Adrenal gland (tissue), 12 donors: ENCODE measurements around the gene SUSD1. TPM values are rescaled to one million over a fixed set of nuclear protein-coding genes. Genes with fewer than 3 reads are reported as not detected.

Experiments
- DNase-seq, 7 donors: peaks; one replicate each; pipeline ENCODE4 v3.0.0-alpha.2; 2019 to 2020
- H3K27ac ChIP-seq, 5 donors: fragments of 200-600 bp; sonication (generic) in 4 of 5; 1 replicate in 3 of 5; 2 replicates in 2 of 5; pipeline versions ENCODE4 v1.5.1 to v1.8.0; 2016 to 2020; ENCODE audit warnings: mild to moderate bottlenecking in 1 of 5
- H3K27me3 ChIP-seq: fragments of 200-600 bp; 2 replicates; pipeline ENCODE4 v1.8.0; 2021
- H3K36me3 ChIP-seq, 2 donors: fragments of 200-600 bp; replicated peaks in 1 of 2; 1 replicate in 1 of 2; 2 replicates in 1 of 2; pipeline versions ENCODE4 v1.5.1 to v1.8.0; 2018 to 2022
- H3K4me1 ChIP-seq, 2 donors: fragments of 200-600 bp; replicated peaks in 1 of 2; 1 replicate in 1 of 2; 2 replicates in 1 of 2; pipeline versions ENCODE4 v1.5.1 to v1.8.0; 2018 to 2021
- H3K4me3 ChIP-seq, 4 donors: fragments of 200-600 bp; sonication (generic) in 3 of 4; one replicate each; pipeline ENCODE4 v1.5.1; 2016 to 2018
- H3K9me3 ChIP-seq, 3 donors: fragments of 200-600 bp; sonication (generic) in 1 of 3; replicated peaks in 1 of 3; 1 replicate in 2 of 3; 2 replicates in 1 of 3; pipeline versions ENCODE4 v1.5.1 to v1.8.0; 2016 to 2021
- POLR2A ChIP-seq, 2 donors: fragments of 450-650 bp; IDR thresholded peaks; one replicate each; pipeline ENCODE4 v1.6.1; 2017; ENCODE audit warnings: antibody characterized with exemption in 2 of 2, mild to moderate bottlenecking in 2 of 2, moderate library complexity in 1 of 2
- WGBS, 4 donors: extraction: QIAGEN DNeasy Blood & Tissue Kit in 2 of 4; methylation state at CpG; one replicate each; pipeline versions ENCODE4 v1.1.5 to v1.1.7; 2013 to 2017; 5-methylcytosine and 5-hydroxymethylcytosine counted together
- intact Hi-C, 2 donors: fragments of 100-400 bp; cut with DNase I; formaldehyde crosslinking; loops; one replicate each; pipeline versions ENCODE4 v1.14.1 to v1.15.0; 2022 to 2023
- polyA plus RNA-seq, 3 donors: library from polyadenylated mRNA; stranded (reverse); fragments of 200-250 nt in 2 of 3; fragments of 350-450 nt in 1 of 3; fragmentation: Illumina TruSeq in 1 of 3; extraction: RNeasy Lipid Tissue Mini Kit (QIAGEN cat#74804) in 1 of 3; gene quantifications; one replicate each; pipeline ENCODE4 v1.2.3, GENCODE V29; 2013 to 2014
- total RNA-seq, 9 donors: library from RNA; depleted of rRNA in 4 of 9; stranded (reverse); fragments of >200 nt in 4 of 9; fragments of 120-200 nt in 1 of 9; fragmentation: NEBNext Ultra II Directional in 1 of 9; extraction: Animal tissue kit (Norgen Biotek cat#: 25700) in 1 of 9; gene quantifications; one replicate each; pipeline versions ENCODE4 v1.1.0 to v1.2.4, GENCODE V29; 2013 to 2023
- TF ChIP-seq, protein P1 (sequence below), 6 experiments: fragments of 450-650 bp in 4 of 6; fragments of 200-600 bp in 2 of 6; sonication (generic) in 1 of 6; IDR thresholded peaks; 1 replicate in 5 of 6; 2 replicates in 1 of 6; pipeline versions ENCODE4 v1.5.1 to v1.8.0; 2016 to 2021; ENCODE audit warnings: antibody characterized with exemption in 6 of 6, mild to moderate bottlenecking in 2 of 6, moderate library complexity in 1 of 6
- donor health status: healthy with polysubstance abuse.
- donor health status: Bipolar disorder and iron deficiency.
- donor health status: DM: yes; HTN: yes; CAD: no.
- donor health status: DM: no; HTN: no; CAD: no.
- donor health status: DM: no; HTN: no; CAD: no.
- donor health status: DM: yes; HTN: yes; CAD: no.

Gene SUSD1
- total and polyA plus RNA-seq, 12 donors: 4.7 to 37.0 (median 20.8) TPM

DNA sequence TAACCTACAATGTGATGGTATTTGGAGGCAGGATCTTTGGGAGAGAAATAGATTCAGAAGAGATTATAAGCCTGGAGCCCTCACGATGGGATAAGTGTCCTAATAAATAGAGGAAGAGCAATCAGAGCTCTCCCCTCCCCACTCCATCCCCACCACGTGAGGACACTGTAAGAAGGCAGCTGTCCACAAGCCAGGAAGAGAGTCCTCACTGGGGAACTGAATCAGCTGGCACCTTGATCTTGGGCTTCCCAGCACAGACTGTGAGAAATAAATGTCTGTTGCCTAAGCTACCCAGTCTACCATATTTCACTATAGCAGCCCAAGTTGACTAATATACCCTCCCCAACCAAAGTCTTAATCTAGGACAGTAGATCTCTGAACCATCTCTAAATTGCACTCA is 118.1 kb downstream of the SUSD1 start:
- DNase-seq: peak in 2 of 7 donors; percentile 35 to 45
- H3K9me3 ChIP-seq: no peaks in the 10 kb centered on the region
- 75 to 80% (median 79%) methylated on average over 2 of the region's 2 CpGs for WGBS, 4 donors
- no peaks in the 10 kb centered on the region for H3K36me3 ChIP-seq
- H3K27ac ChIP-seq: no peak overlapping the region
- no peak overlapping the region for H3K4me3 ChIP-seq
- intact Hi-C loops: no loop called here
- TF ChIP-seq, protein P1, sequence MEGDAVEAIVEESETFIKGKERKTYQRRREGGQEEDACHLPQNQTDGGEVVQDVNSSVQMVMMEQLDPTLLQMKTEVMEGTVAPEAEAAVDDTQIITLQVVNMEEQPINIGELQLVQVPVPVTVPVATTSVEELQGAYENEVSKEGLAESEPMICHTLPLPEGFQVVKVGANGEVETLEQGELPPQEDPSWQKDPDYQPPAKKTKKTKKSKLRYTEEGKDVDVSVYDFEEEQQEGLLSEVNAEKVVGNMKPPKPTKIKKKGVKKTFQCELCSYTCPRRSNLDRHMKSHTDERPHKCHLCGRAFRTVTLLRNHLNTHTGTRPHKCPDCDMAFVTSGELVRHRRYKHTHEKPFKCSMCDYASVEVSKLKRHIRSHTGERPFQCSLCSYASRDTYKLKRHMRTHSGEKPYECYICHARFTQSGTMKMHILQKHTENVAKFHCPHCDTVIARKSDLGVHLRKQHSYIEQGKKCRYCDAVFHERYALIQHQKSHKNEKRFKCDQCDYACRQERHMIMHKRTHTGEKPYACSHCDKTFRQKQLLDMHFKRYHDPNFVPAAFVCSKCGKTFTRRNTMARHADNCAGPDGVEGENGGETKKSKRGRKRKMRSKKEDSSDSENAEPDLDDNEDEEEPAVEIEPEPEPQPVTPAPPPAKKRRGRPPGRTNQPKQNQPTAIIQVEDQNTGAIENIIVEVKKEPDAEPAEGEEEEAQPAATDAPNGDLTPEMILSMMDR (IDR thresholded peaks at IDR 0.05): no peak
- TF ChIP-seq POLR2A (IDR thresholded peaks at IDR 0.05): no peak
- H3K27me3 ChIP-seq: no peaks in the 10 kb centered on the region
- H3K4me1 ChIP-seq: peaks cover 8 to 15% of the 10 kb centered on the region in 2 donors

DNA sequence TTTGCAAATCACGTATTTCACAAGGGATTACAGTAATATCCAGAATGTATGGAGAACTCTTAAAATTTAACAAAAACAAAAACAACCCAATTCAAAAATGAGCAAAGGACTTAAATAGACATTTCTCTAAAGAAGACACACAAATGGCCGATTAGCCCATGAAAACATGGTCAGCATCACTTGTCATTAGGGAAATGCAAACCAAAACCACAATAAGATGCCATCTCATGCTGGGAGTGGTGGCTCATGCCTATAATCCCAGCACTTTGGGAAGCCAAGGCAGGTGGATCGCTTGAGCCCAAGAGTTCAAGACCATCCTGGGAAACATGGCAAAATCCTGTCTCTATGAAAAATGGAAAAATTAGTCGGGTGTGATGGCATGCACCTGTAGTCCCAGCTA is 120.2 kb downstream of the SUSD1 start:
- Histone ChIP-seq H3K36me3 (no peaks in the 10 kb centered on the region), H3K27me3 (no peaks in the 10 kb centered on the region), H3K4me3 (no peak overlapping the region), H3K9me3 (no peaks in the 10 kb centered on the region), H3K4me1 (peaks cover 0 to 7% of the 10 kb centered on the region in 2 donors), H3K27ac (no peak overlapping the region)
- TF ChIP-seq, protein P1 (IDR thresholded peaks at IDR 0.05): no peak
- no peak for TF ChIP-seq POLR2A (IDR thresholded peaks at IDR 0.05)
- intact Hi-C loops: no loop called here
- WGBS, 4 donors: 92 to 97% (median 96%) methylated on average over 4 of the region's 4 CpGs
- DNase-seq: no peak

DNA sequence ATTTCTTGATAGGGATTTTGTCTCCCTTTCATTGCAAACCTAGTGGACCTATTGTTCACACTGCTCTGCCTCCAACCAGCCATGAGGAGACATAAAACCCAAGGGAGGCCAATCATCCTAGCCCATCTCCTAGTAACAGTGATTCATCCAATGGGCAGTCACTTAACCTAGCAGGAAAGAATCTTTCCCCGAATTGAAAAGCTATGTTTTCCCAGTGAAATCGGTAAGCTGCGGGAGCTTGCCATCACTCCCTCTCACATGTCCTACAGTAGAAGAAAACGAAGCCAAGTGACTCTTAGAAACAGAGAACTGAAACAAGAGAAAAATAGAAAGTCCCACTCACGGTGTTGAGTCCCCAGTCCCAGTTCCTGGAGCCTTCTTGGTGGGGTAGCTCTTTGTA is 123.3 kb downstream of the SUSD1 start:
- Histone ChIP-seq H3K9me3 (no peaks in the 10 kb centered on the region), H3K4me3 (no peak overlapping the region), H3K4me1 (peaks cover 10 to 23% of the 10 kb centered on the region in 2 donors), H3K27ac (no peak overlapping the region), H3K27me3 (no peaks in the 10 kb centered on the region), H3K36me3 (no peaks in the 10 kb centered on the region)
- DNase-seq: no peak
- TF ChIP-seq, protein P1 (IDR thresholded peaks at IDR 0.05): no peak
- no peak for TF ChIP-seq POLR2A (IDR thresholded peaks at IDR 0.05)
- intact Hi-C loops: no loop called here
- 82 to 92% (median 87%) methylated on average over 5 of the region's 5 CpGs for WGBS, 4 donors

DNA sequence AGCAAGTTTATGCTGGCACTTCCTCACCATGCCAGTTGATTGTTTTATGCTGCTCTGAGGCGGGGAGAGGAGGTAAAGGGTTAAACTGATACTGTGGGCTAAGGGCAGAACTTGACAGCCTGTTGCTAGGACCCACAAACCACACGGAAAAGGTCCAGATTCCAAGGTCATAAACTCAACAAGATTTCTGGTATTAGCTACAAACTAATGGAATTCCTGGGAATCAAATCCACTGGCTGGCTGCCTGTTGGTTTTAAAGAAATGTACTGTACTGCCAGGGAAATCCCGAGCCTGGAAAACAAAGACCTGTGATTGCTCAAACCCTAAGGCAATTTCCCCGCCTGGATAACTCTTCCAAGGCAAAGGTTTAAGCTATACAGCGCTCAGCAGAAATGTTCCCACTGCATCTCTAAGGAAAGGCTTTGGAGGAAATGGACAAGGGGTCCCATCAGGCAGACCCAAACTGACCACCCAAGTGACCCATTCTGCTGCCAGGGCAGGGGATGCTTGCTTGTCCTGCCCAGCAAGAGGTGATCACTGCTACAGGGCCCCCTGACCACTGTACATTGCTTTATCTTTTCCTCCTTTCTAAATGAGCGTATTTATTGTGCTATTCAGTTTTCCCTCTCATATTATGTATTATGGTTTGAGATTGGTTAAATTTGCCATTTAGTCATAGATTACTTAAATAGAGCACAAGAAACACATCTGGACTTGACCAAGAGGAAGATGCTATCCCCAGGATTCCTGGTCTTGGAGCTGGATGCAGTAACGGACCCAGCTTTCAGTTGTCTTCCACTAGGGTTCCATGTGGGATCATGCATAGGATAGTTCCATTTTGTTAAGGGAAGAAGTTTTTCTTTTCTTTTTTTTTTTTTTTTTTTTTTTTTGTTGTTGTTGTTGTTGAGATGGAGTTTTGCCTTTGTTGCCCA is 124.3 kb downstream of the SUSD1 start:
- peak in 2 of 7 donors; percentile 22 to 31 for DNase-seq

More for the DNA sequence above, 124.3 kb downstream of the SUSD1 start:
- H3K36me3 ChIP-seq: no peaks in the 10 kb centered on the region
- H3K4me1 ChIP-seq: peaks cover 10 to 23% of the 10 kb centered on the region in 2 donors
- peak overlapping the region in 2 of 5 donors; percentile 39 to 56 for H3K27ac ChIP-seq
- no peaks in the 10 kb centered on the region for H3K9me3 ChIP-seq
- TF ChIP-seq POLR2A (IDR thresholded peaks at IDR 0.05): no peak
- TF ChIP-seq, protein P1 (IDR thresholded peaks at IDR 0.05): no peak
- no peak overlapping the region for H3K4me3 ChIP-seq
- no peaks in the 10 kb centered on the region for H3K27me3 ChIP-seq
- 64 to 71% (median 64%) methylated on average over 7 of the region's 7 CpGs for WGBS, 4 donors
- intact Hi-C loops: no loop called here
